ENCODE results near the gene NPAS3. TPM values are rescaled to one million over a fixed set of nuclear protein-coding genes. Genes with fewer than 3 reads are reported as not detected.

The NPAS3 gene
- total and polyA plus RNA-seq, 2 donors (not counting 3 experiments of a cell fraction or from before 2014, with no cell fraction given) = 0.10 to 0.13 TPM

DNA sequence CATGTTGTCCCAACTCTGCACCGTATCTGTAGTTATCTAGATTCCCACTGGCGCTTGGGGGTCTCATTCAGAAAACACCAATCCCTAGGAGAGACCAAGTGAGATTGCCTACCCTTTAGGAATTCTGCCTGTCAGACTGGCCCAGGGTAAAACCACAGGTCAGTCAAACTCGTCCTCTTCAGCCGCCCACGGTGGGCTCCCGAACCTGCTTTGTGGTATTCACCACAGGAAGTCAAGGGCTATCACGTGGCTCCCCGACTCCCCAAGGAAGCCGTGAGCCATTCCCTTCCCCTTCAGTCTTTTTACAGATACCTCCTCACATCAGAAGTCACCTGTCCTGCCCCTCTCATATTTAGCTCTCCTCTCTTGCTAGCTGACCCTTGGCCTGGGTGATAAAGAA is 852.3 kb downstream of the NPAS3 start:
- no peak overlapping the region for H3K4me3 ChIP-seq (replicated peaks in 1 of 3; ENCODE audit: insufficient read depth in 1 of 3, low read depth in 1 of 3, low read length in 3 of 3)
- no peak for DNase-seq (ENCODE audit: low read depth, low spot score)
- TF ChIP-seq EZH2 (IDR thresholded peaks at IDR 0.05; ENCODE audit: borderline replicate concordance, low read depth, low read length, severe bottlenecking) = no peak
- TF ChIP-seq, protein P1, sequence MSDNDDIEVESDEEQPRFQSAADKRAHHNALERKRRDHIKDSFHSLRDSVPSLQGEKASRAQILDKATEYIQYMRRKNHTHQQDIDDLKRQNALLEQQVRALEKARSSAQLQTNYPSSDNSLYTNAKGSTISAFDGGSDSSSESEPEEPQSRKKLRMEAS (IDR thresholded peaks at IDR 0.05; ENCODE audit: insufficient read depth, insufficient read length) = no peak
- TF ChIP-seq POLR2A (IDR thresholded peaks at IDR 0.05; ENCODE audit: low read depth, low read length) = no peak
- no peak for TF ChIP-seq POLR2AphosphoS5 (IDR thresholded peaks at IDR 0.05; ENCODE audit: insufficient read depth, low read depth, low read length)
- TF ChIP-seq FOS (IDR thresholded peaks at IDR 0.05; ENCODE audit: borderline replicate concordance, insufficient read depth, low read length) = no peak
- TF ChIP-seq MYC (IDR thresholded peaks at IDR 0.05; ENCODE audit: low read depth, low read length) = no peak
- TF ChIP-seq JUN (IDR thresholded peaks at IDR 0.05; ENCODE audit: borderline replicate concordance, insufficient read depth, insufficient read length, low read depth) = no peak
- TF ChIP-seq, protein P2, sequence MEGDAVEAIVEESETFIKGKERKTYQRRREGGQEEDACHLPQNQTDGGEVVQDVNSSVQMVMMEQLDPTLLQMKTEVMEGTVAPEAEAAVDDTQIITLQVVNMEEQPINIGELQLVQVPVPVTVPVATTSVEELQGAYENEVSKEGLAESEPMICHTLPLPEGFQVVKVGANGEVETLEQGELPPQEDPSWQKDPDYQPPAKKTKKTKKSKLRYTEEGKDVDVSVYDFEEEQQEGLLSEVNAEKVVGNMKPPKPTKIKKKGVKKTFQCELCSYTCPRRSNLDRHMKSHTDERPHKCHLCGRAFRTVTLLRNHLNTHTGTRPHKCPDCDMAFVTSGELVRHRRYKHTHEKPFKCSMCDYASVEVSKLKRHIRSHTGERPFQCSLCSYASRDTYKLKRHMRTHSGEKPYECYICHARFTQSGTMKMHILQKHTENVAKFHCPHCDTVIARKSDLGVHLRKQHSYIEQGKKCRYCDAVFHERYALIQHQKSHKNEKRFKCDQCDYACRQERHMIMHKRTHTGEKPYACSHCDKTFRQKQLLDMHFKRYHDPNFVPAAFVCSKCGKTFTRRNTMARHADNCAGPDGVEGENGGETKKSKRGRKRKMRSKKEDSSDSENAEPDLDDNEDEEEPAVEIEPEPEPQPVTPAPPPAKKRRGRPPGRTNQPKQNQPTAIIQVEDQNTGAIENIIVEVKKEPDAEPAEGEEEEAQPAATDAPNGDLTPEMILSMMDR (IDR thresholded peaks at IDR 0.05; ENCODE audit: extremely low read depth in 1 of 2, insufficient read depth in 1 of 2, low read depth in 1 of 2, low read length in 2 of 2) = no peak
- TF ChIP-seq GATA2 (IDR thresholded peaks at IDR 0.05; ENCODE audit: insufficient read depth, insufficient read length, low read depth, low read length) = no peak
- no peaks in the 10 kb centered on the region for H4K20me1 ChIP-seq (replicated peaks; ENCODE audit: control insufficient read depth, extremely low read depth, insufficient read depth, low read length)
- H3K4me2 ChIP-seq (ENCODE audit: insufficient read depth, low read length) = no peak overlapping the region
- dilution Hi-C loops (cut with MboI; ENCODE audit: extremely low pct_ligation_motif_present, low sequenced_read_pairs) = loop anchor here (25.0 kb wide), 2 partner anchors 129 to 329 kb away; no protein-coding TSS in a partner anchor
- FAIRE-seq = no peak
- intact Hi-C loops (cut with micrococcal nuclease) = loop anchor here (10.0 kb wide), 2 partner anchors 506 to 856 kb away; partner anchors contain the start of gene NPAS3
- no peaks in the 10 kb centered on the region for H3K9me3 ChIP-seq (replicated peaks; ENCODE audit: control insufficient read depth, insufficient read depth, low read length)
- ChIA-PET CTCF (interaction anchor here (1.0 to 5.6 kb wide), 2 partner anchors 115 to 315 kb away, joined by 4 to 128 read pairs; no protein-coding TSS in a partner anchor), POLR2A (no interaction called here)
- no peak overlapping the region for H3K9ac ChIP-seq (replicated peaks; ENCODE audit: extremely low read depth, insufficient read depth, low read length)
- H3K9me1 ChIP-seq (replicated peaks; ENCODE audit: control insufficient read depth, extremely low read depth, insufficient read depth, low read length) = no peaks in the 10 kb centered on the region
- no peaks in the 10 kb centered on the region for H3K27me3 ChIP-seq (ENCODE audit: control insufficient read depth in 2 of 2, insufficient read depth in 2 of 2, low read length in 2 of 2)
- H3K27ac ChIP-seq (ENCODE audit: insufficient read depth, low read depth, low read length) = no peak overlapping the region
- no TSS peak for BruUV-seq (replicated peaks)
- H3K4me1 ChIP-seq (ENCODE audit: control insufficient read depth, extremely low read depth, insufficient read depth, low read length) = peaks cover 25% of the 10 kb centered on the region
- H3K79me2 ChIP-seq (ENCODE audit: control insufficient read depth, insufficient read depth, low read length) = no peaks in the 10 kb centered on the region
- H2AFZ ChIP-seq (ENCODE audit: low read depth, low read length) = no peak overlapping the region
- H3K36me3 ChIP-seq (ENCODE audit: control insufficient read depth in 2 of 2, extremely low read depth in 1 of 2, insufficient read depth in 2 of 2, low read length in 2 of 2) = no peaks in the 10 kb centered on the region

Data from endothelial cell of umbilical vein (primary cell).